Measurements from ENCODE around the gene CROCC2. TPM values are rescaled to one million over a fixed set of nuclear protein-coding genes. Genes with fewer than 3 reads are reported as not detected.

The CROCC2 gene
- polyA plus RNA-seq, 1 of the 3 experiments (the other 2 are of a cell fraction), result not detected

GRCh38 chr2:240966906-240967680 lies 61.0 kb downstream of the CROCC2 start:
- 66% methylated on average over 12 of the region's 32 CpGs for WGBS (ENCODE audit: low lambda C conversion rate)
- DNase-seq, result no peak
- ChIA-PET POLR2A (no interaction called here), CTCF (interaction anchor here (1.0 to 1.4 kb wide), 2 partner anchors 17 to 53 kb away, joined by 3 read pairs; no protein-coding TSS in a partner anchor)
- H3K4me2 ChIP-seq, result no peak overlapping the region
- TF ChIP-seq RXRA (IDR thresholded peaks at IDR 0.05; ENCODE audit: borderline replicate concordance, low read depth) (no peak), EZH2phosphoT487 (IDR thresholded peaks at IDR 0.05; ENCODE audit: borderline replicate concordance, low read depth) (no peak), FOXJ3 (CRISPR knock-in tag; IDR thresholded peaks at IDR 0.05) (no peak), SIN3A (IDR thresholded peaks at IDR 0.05; ENCODE audit: borderline replicate concordance, low read depth, low read length) (no peak), MXI1 (IDR thresholded peaks at IDR 0.05; ENCODE audit: low read depth, low read length) (no peak), CHD2 (IDR thresholded peaks at IDR 0.05; ENCODE audit: low read length, partially characterized antibody) (no peak)
- H3K9me3 ChIP-seq, result no peaks in the 10 kb centered on the region
- no peaks in the 10 kb centered on the region for H3K27me3 ChIP-seq (ENCODE audit: insufficient read depth)
- H3K9me2 ChIP-seq, result no peaks in the 10 kb centered on the region
- no peaks in the 10 kb centered on the region for H3K36me3 ChIP-seq (replicated peaks in 1 of 2; ENCODE audit: control insufficient read depth in 1 of 2, insufficient read depth in 2 of 2, low read length in 1 of 2)
- no peak overlapping the region for H3K4me3 ChIP-seq (ENCODE audit: low read depth in 2 of 2, low read length in 1 of 2)
- no peak overlapping the region for H3K27ac ChIP-seq (ENCODE audit: low read depth in 2 of 2, low read length in 1 of 2)
- H3K9ac ChIP-seq, result no peak overlapping the region
- peaks cover 0 to 10% of the 10 kb centered on the region in 2 experiments; a peak in 1 of 4 replicates for H3K4me1 ChIP-seq (ENCODE audit: control insufficient read depth in 1 of 2, insufficient read depth in 2 of 2, low read depth in 1 of 2, low read length in 1 of 2)
- no peaks in the 10 kb centered on the region for H4K20me1 ChIP-seq (ENCODE audit: insufficient read depth)
- no peak overlapping the region for H2AFZ ChIP-seq (ENCODE audit: low read depth)
- no peaks in the 10 kb centered on the region for H3F3A ChIP-seq (replicated peaks; ENCODE audit: insufficient read depth)
- no peaks in the 10 kb centered on the region for H3K79me2 ChIP-seq (ENCODE audit: insufficient read depth)

DNA sequence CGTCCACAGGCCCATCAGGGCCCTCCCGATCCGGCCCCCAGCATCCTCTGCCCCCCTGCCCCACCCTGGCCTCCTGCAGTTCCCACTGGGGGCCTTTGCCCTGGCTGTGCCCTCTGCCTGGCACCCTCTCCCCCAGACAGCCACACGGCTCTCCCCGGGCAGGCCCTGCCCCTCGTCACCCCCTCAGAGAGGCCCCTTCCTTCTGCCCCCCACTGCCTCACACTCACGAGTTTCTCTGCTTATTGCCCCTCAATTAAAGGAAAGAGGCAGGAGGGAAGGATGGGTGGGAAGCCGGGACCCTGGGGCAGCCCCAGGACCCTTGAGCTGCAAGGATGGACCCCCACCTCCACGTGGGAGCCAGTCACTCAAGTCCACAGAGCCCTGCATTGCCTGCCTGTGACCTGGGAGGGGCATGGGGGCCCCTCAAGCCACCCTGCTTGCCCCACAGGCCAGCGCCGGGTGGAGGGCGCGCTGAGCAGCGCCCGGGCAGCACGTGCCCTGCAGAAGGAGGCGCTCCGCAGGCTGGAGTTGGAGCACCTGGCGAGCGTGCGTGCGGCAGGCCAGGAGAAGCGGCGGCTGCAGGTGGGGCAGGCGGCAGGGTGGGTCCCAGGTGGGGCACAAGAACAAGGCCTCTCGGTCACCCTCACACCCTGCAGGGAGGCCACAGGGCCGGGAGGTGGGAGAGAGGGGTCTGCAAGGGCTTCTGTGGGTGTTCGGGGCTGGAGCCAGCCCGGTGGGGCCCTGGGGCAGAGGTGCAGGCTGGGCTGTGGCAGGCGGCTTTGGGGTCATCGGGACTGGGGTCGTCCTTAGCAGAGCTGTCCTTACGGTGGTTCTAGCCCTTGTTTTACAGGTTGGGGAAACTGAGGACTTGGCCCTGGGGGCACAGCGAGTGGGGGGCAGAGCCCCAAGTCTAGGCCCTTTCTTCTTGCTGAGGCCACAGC lies 61.8 kb downstream of the CROCC2 start:
- DNase-seq, result no peak
- H3K4me1 ChIP-seq (ENCODE audit: control insufficient read depth in 1 of 2, insufficient read depth in 2 of 2, low read depth in 1 of 2, low read length in 1 of 2), result peaks cover 0 to 12% of the 10 kb centered on the region in 2 experiments; a peak in 1 of 4 replicates
- no peaks in the 10 kb centered on the region for H4K20me1 ChIP-seq (ENCODE audit: insufficient read depth)
- H3F3A ChIP-seq (replicated peaks; ENCODE audit: insufficient read depth), result no peaks in the 10 kb centered on the region
- POLR2A ChIA-PET, result no interaction called here
- no peak overlapping the region for H3K27ac ChIP-seq (ENCODE audit: low read depth in 2 of 2, low read length in 1 of 2)
- H3K9me2 ChIP-seq, result no peaks in the 10 kb centered on the region
- H3K4me2 ChIP-seq, result no peak overlapping the region
- CTCF ChIA-PET, result interaction anchor here (1.0 to 1.7 kb wide), 2 partner anchors 53 to 117 kb away, joined by 3 read pairs; no protein-coding TSS in a partner anchor
- H2AFZ ChIP-seq (ENCODE audit: low read depth), result no peak overlapping the region
- H3K27me3 ChIP-seq (ENCODE audit: insufficient read depth), result no peaks in the 10 kb centered on the region
- H3K79me2 ChIP-seq (ENCODE audit: insufficient read depth), result no peaks in the 10 kb centered on the region
- TF ChIP-seq RXRA (IDR thresholded peaks at IDR 0.05; ENCODE audit: borderline replicate concordance, low read depth) (no peak), TCF12 (IDR thresholded peaks at IDR 0.05) (no peak)
- 65% methylated on average over 13 of the region's 34 CpGs for WGBS (ENCODE audit: low lambda C conversion rate)
- H3K9me3 ChIP-seq, result no peaks in the 10 kb centered on the region
- no peaks in the 10 kb centered on the region for H3K36me3 ChIP-seq (replicated peaks in 1 of 2; ENCODE audit: control insufficient read depth in 1 of 2, insufficient read depth in 2 of 2, low read length in 1 of 2)
- no peak overlapping the region for H3K9ac ChIP-seq
- no peak overlapping the region for H3K4me3 ChIP-seq (ENCODE audit: low read depth in 2 of 2, low read length in 1 of 2)
